Gastroesophageal sphincter (tissue), 3 donors: ENCODE data around the gene DEDD2.

Source experiments
- CTCF ChIP-seq, 4 experiments: fragments of 200-600 bp in 2 of 4; fragments of 450-650 bp in 2 of 4; sonication (generic) in 1 of 4; IDR thresholded peaks; one replicate each; pipeline ENCODE4 v1.5.1; 2017 to 2019; ENCODE audit warnings: antibody characterized with exemption in 4 of 4, mild to moderate bottlenecking in 2 of 4, moderate library complexity in 2 of 4
- EP300 ChIP-seq: sonication (generic); formaldehyde crosslinking; IDR thresholded peaks from one replicate; pipeline ENCODE4 v1.6.1; 2017; ENCODE audit warnings: antibody characterized with exemption, mild to moderate bottlenecking
- POLR2A ChIP-seq, 2 donors: fragments of 450-650 bp; IDR thresholded peaks; one replicate each; pipeline ENCODE4 v1.6.1; 2017; ENCODE audit warnings: antibody characterized with exemption in 2 of 2, mild to moderate bottlenecking in 2 of 2, moderate library complexity in 1 of 2
- POLR2AphosphoS5 ChIP-seq: sonication (generic); formaldehyde crosslinking; IDR thresholded peaks from one replicate; pipeline ENCODE4 v1.6.1; 2017; ENCODE audit warnings: antibody characterized with exemption

- TF ChIP-seq CTCF (IDR thresholded peaks at IDR 0.05) (no peak), EP300 (no peak), POLR2A (IDR thresholded peaks at IDR 0.05) (no peak), POLR2AphosphoS5 (no peak)
These were observed 31.0 kb upstream of the DEDD2 start for GRCh38 chr19:42248270-42249148.
